Measurements from ENCODE around the gene THY1. TPM values are rescaled to one million over a fixed set of nuclear protein-coding genes. Genes with fewer than 3 reads are reported as not detected.
A peak's percentile ranks its signal among the peaks of the same experiment; 100 is the strongest.
"Not testable (repeated sequence)": the region's sequence is repeated elsewhere in the genome, so short reads cannot be mapped to it uniquely, and the experiment has no call there.

THY1 gene
- total RNA-seq, 1 donor from 2014 or later = 4.5 TPM

DNA sequence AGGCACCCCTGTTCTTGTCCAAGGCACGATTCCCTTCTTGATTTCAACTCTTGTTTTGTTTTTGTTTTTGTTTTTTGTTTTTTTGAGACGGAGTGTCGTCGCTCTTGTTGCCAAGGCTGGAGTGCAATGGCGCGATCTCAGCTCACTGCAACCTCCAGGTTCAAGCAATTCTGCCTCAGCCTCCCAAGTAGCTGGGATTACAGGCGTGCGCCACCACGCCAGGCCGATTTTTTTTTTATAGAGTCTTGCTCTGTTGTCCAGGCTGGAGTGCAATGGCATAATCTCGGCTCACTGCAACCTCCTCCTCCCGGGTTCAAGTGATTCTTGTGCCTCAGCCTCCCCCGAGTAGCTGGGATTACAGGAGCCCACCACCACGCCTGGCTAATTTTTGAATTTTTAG is 40.5 kb downstream of the THY1 start:
- DNase-seq (ENCODE audit: low spot score) = not testable (repeated sequence)

DNA sequence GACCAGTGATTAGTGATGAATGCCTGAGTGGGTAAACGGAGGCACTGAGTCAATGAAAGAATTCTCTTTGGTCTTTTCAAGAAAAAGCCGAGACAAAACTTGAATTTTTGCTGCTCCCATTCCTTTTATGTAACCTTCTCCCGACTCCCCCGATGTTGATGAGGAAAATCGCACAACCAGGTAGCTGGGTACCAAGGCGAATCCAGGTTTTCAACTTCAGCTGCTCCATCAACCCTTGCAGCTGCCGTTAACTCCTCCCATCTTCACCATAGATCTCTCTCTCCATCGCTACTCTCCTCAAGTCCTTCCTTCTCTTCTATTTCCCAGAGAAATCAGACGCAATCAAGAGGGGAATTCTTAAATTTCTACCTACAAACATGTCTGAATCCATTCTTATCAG is 40.9 kb downstream of the THY1 start:
- DNase-seq (ENCODE audit: low spot score) = no peak

GRCh38 chr11:119381181-119381988 is 41.6 kb downstream of the THY1 start, which contains the start of gene USP2:
USP2 (minus strand) TSS chr11:119381690; CDS start chr11:119373480, 8,210 bp downstream.
- peak; percentile 97 for DNase-seq (ENCODE audit: low spot score)

GRCh38 chr11:119380827-119381180 is 42.2 kb downstream of the THY1 start:
- no peak for DNase-seq (ENCODE audit: low spot score)

GRCh38 chr11:119380160-119380826 is 42.7 kb downstream of the THY1 start:
- DNase-seq (ENCODE audit: low spot score) = peak; percentile 44

- DNase-seq (ENCODE audit: low spot score) = no peak
Measured at GRCh38 chr11:119378851-119379465, 44.0 kb downstream of the THY1 start.

- DNase-seq (ENCODE audit: low spot score) = no peak
Measured at GRCh38 chr11:119377961-119378667, 44.9 kb downstream of the THY1 start.

DNA sequence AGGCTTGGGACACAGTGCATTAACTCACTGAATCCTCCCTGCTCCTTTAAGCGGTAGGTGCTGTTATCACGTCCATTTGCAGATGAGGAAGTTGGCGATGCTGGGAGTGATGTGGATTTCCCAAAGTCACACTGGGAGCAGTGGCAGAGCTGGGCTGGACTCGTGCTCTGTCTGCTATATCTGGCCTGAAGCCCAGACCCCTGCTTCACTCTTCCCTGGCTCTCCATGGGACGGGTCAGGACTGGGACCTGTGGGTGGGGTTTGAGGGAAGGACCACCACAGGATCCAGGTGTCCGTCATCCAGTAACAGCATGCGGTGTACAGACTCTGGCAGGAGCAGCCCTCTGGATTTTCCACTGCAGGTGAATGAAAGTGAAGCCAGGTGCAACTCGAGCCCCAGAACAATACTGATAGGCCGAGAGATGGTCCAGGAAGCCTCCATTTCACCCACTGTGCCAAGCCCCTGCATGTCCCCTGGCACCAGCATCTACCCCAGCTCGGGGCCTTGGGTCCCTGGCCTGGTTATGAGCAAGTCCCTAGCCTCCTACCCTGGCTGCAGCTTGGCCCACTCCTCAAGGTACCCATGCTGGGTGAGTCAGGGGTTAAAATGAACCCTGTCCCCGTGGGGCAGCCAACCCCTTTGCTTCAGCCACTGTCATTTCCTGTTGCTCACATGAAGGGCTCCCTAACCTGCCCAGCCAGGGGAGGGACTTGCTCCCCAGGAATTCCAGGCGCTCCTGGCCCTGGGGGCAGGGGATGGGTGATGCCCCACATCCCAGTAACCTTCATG is 45.7 kb downstream of the THY1 start:
- DNase-seq (ENCODE audit: low spot score) = peak; percentile 51

GRCh38 chr11:119376197-119376847 is 46.6 kb downstream of the THY1 start:
- DNase-seq (ENCODE audit: low spot score) = peak; percentile 74

- peak; percentile 91 for DNase-seq (ENCODE audit: low spot score)
Measured at GRCh38 chr11:119375337-119376196, 47.4 kb downstream of the THY1 start.

GRCh38 chr11:119374632-119375336 is 48.2 kb downstream of the THY1 start:
- no peak for DNase-seq (ENCODE audit: low spot score)

DNA sequence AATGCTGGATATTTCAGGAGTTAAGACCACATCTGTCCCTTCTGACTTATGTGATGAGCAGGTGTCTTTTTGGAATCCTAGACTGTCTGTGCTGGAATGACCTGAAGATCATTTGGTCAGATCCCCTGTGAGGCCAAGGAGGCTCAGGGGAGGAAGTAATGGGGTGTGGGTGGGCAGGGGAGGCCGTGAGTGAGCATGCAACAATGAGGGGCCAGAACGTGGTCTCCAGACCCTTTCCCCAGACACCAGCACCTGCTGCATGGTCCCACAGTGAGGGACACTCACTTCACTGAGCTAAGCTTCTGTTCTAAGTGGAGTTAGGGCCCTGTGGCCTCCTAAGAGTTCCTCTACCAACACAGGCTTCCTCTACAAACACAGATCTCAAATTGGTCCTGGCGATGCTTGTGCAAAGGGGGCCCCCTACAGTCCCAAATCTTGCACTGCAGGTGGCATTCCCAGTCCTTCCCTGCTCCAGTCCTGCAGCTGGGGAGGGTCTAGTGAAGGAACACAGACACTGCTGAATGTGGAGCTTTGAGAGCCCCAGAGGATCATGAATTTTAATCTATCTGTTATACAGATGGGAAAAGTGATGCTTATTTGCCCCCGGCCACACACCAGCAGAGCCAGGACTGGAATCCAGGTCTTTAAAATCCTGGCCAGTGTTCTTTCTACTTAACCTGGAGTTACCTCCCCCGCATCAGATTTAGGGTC is 48.9 kb downstream of the THY1 start:
- peak; percentile 78 for DNase-seq (ENCODE audit: low spot score)

GRCh38 chr11:119373059-119373920 is 49.7 kb downstream of the THY1 start:
- no peak for DNase-seq (ENCODE audit: low spot score)

DNA sequence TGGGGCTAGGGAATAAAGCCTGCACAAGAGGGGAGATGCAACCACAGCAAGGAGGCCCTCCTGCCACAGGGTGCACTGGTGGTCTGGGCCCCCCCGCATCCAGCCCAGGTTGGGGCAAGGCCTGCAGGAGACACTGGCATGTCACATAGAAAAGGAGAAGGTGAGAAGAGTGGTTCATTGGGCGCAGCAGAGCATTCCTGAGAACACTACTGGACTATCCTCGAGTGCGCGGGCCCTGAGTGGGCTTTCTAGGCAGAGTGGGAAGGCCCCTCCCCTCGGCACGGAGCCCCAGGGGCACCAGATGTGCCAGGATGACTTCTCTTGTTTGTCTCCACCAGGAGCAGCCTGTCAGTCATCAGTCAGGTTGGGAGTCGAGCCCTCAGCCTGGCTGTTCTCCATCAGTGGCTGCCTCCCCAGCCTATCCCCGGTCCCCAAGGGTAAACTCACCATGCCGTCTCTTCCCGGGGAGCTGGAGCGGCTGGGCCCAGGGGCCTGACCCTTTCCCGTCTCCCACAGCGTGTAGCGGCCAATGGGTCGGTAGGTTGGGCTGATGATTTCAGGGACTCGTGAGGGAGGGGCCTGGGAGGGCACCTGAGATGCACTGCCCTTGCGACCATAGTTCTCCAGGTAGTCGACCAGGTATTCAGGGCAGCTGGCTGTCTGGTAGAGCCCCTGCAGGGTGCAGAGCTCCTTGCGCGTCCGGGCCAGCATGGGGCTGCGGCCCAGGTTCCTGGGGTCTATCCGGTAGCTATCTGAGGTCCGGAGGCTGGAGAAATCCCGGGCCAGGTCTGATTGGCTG is 50.5 kb downstream of the THY1 start:
- no peak for DNase-seq (ENCODE audit: low spot score)

DNA sequence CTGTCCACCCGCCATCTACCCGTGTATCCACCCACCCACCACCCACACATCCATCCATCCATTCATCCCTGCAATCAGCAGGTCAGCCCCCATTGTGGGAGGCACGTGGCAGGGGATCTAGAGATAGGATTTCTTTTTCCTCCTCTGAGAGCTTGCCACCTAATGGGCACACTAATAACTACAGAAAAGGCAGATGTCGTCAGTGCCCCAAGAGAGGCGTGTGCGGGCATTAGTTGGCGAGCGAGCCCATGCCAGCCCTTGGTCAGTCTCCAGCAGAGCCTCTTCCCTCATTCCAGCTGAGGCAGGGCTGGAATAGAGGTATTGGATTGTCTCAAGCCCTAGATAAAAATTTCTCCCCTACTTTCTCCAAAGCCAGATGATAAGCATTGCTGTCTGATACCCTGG is 51.2 kb downstream of the THY1 start:
- no peak for DNase-seq (ENCODE audit: low spot score)

- DNase-seq (ENCODE audit: low spot score) = no peak
Measured at GRCh38 chr11:119371067-119371601, 51.8 kb downstream of the THY1 start.

Measured in ureter (tissue), 1 donor.